Gastroesophageal sphincter (tissue), 3 donors: Measurements from ENCODE around the gene MYCL.

ENCODE experiments used
- EP300 ChIP-seq: sonication (generic); formaldehyde crosslinking; IDR thresholded peaks from one replicate; pipeline ENCODE4 v1.6.1; 2017; ENCODE audit warnings: antibody characterized with exemption, mild to moderate bottlenecking
- POLR2A ChIP-seq, 2 donors: fragments of 450-650 bp; IDR thresholded peaks; one replicate each; pipeline ENCODE4 v1.6.1; 2017; ENCODE audit warnings: antibody characterized with exemption in 2 of 2, mild to moderate bottlenecking in 2 of 2, moderate library complexity in 1 of 2
- TF ChIP-seq, protein P1 (sequence below), 4 experiments: fragments of 200-600 bp in 2 of 4; fragments of 450-650 bp in 2 of 4; sonication (generic) in 1 of 4; IDR thresholded peaks; one replicate each; pipeline ENCODE4 v1.5.1; 2017 to 2019; ENCODE audit warnings: antibody characterized with exemption in 4 of 4, mild to moderate bottlenecking in 2 of 4, moderate library complexity in 2 of 4

DNA sequence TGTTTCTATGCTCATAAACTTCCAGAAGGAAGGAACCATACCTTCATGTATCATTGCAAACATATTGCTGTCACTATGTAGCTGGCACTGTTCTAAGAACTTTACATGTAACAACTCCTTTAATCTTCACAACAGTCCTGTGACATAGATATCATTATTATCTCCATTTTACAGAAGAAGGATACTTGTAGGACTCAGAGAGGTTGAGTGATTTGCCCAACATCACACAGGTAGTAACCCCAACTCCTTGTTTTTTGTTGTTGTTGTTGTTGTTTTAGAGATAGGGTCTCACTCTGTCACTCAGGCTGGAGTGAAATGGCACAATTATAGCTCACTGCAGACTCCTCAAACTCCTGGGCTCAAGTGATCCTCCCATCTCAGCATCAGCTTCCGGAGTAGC lies 10.8 kb downstream of the MYCL start:
- TF ChIP-seq, protein P1, sequence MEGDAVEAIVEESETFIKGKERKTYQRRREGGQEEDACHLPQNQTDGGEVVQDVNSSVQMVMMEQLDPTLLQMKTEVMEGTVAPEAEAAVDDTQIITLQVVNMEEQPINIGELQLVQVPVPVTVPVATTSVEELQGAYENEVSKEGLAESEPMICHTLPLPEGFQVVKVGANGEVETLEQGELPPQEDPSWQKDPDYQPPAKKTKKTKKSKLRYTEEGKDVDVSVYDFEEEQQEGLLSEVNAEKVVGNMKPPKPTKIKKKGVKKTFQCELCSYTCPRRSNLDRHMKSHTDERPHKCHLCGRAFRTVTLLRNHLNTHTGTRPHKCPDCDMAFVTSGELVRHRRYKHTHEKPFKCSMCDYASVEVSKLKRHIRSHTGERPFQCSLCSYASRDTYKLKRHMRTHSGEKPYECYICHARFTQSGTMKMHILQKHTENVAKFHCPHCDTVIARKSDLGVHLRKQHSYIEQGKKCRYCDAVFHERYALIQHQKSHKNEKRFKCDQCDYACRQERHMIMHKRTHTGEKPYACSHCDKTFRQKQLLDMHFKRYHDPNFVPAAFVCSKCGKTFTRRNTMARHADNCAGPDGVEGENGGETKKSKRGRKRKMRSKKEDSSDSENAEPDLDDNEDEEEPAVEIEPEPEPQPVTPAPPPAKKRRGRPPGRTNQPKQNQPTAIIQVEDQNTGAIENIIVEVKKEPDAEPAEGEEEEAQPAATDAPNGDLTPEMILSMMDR (IDR thresholded peaks at IDR 0.05), result no peak
- TF ChIP-seq POLR2A (IDR thresholded peaks at IDR 0.05), result no peak
- TF ChIP-seq EP300, result no peak
